Caki2 (cell line): ENCODE results near the gene CDKN2D. TPM values are rescaled to one million over a fixed set of nuclear protein-coding genes. Genes with fewer than 3 reads are reported as not detected.

Experiments
- DNase-seq: peaks from one replicate; pipeline ENCODE4 v3.0.0-alpha.2; 2015; ENCODE audit warnings: low read depth
- in situ Hi-C: cut with HindIII; loops from 2 replicates; pipeline ENCODE4 v1.10.0; 2016; ENCODE audit warnings: low sequenced_read_pairs, low pct_unique_long_range_greater_than_20kb, mixed read lengths
- total RNA-seq: library from RNA; depleted of rRNA; stranded (reverse); fragments of >200 nt; shearing (Covaris generic); gene quantifications from 2 replicates; pipeline ENCODE4 v1.2.3, GENCODE V29; 2014; ENCODE audit warnings: low replicate concordance; rRNA removed

CDKN2D gene
- 4.7 and 8.5 TPM in 2 replicates for total RNA-seq

DNA sequence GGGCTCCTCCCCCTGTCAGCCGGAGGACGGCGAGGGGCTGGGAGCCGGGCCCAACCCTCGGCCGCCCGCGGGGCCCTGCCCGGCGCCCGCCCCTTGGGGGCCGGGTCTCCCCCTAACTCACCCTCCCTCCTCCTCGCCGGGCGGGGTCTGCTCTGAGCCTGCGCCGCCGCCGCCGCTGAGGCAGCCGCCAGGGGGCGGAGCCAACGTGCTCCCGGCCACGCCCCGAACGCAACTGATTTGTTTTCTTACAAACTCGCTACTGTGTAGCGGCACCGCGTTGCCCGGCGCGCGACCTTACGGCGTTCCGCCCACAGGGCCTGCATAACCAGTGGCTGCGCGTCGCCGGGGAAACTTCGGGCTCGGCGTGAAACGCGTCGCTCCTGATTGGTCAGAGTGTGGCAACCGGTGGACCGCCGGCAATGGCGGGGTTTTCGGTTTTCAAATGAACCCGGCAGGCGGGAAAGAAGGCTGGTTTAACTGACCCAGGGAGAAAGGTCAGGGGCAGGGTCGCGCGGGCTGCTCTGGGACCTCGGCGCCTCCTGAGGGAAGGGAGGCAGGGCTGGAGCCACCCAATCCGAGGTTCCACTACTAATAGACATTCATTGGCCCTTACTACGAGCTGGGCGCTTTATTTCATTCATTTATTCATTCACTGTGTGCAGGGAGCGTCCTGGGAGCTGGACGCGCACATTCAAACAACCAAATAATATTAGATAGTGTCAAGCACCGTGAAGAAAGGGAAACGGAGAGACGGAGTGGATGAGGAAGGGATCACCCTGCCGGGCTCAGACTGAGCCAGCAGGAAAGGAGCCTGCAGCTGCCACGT lies at the start of gene CDKN2D:
CDKN2D (minus strand) TSS at position 154 of the 826 bp plus-strand sequence. CDS start 326 bp downstream, outside the sequence.
- in situ Hi-C loops, result no loop called here
- peak; percentile 97 for DNase-seq

DNA sequence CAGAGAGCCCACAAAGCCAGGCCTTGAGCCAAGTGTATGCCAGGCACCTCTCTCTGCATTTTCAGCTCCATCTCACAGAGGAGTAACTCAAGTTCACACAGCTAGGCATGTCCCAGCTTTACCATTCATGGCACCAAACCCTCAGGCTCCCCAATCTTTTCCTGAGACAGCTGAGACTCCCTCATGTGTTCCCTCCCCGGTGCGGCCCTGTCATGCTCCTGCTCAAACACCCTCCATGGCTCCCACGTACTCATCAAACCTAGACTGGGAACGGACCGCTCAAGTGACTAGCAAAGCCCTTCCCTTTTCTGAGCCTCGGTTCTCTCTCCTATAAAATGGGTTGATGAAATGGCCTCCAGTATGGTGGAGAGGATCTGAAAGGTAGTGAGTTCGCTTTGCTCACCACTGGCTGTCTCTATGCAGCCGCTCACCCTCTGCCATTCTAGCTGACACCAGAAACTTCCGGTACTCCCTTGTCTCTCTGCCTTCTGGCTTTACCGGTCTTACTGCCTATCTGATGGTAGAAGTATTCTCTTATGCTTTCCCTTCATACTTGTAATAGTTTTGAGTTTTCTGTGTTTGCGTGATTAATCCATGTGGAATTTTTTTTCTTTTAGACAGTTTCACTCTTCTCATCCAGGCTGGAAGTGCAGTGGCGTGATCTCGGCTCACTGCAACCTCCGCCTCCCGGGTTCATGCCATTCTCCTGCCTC lies 48.8 kb upstream of the CDKN2D start:
- in situ Hi-C loops, result no loop called here
- no peak for DNase-seq

DNA sequence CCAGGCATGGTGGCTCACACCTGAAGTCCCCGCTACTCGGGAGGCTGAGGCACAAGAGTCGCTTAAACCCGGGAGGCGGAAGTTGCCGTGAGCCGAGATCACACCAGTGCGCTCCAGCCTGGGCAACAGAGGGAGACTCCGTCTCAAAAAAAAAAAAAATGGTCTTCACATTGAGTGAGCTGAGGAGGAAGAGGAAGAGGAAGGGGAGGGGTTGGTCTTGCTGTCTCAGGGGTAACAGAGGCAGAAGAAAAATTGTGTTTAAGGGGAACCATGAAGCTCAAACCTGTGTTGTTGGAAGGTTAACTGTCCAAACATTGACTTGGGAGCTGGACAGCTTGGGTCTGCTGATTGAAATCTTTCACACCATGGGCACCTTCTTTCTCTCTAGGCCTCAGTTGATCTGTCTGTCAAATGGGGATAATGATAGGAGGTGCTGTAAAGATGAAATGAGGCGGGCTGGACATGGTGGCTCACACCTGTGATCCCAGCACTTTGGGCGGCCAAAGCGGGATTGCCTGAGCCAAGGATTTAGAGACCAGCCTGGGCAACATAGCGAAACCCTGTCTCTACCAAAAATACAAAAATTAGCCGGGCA lies 46.7 kb upstream of the CDKN2D start:
- no peak for DNase-seq
- in situ Hi-C loops, result no loop called here

DNA sequence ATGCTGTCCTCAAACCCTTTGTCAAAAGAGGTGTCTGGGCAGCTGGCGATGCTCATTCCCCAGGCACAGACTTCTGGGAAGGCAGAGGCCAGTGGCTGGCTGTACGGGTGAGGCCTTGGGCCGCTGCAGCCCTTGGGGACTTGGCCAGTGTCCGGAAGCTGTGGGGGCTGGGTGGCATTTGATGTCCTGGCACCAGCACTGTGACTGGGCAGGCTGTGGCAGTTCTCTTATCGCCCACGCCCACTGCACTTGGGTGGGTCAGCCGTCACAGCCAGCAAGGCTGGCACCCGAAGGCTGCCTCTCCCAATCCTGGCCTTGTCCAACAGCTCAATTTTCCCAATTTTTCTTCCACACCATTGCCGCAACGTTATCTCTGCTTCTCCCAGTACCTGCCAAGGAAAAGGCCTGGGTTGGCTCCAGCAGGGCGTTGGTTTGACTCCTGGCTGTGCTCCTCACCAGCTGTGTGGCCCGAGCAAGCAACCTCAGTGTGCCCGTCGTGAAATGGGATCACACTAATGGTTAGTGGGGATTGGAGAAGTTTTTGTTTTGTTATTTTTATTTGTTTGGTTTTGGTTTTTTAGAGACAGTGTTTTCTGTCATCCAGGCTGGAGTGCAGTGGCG lies 43.8 kb upstream of the CDKN2D start:
- in situ Hi-C loops, result no loop called here
- DNase-seq, result no peak

DNA sequence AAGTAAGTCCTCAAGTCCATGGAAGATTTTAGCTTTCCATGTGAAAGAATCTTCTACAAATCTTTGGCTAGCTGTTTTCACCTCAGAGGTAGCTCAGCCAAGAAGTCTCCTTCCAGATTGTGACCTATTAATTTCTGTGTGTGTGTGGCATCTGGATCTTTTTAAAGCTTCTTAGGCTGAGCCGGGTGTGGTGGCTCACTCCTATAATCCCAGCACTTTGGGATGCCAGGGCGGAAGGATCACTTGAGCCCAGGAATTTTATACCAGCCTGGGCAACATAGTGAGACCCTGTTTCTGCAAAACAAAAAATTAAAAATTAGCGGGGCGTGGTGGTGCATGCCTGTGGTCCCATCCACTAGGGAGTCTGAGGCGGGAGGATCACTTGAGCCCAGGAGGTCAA lies 43.1 kb upstream of the CDKN2D start:
- in situ Hi-C loops, result no loop called here
- no peak for DNase-seq

DNA sequence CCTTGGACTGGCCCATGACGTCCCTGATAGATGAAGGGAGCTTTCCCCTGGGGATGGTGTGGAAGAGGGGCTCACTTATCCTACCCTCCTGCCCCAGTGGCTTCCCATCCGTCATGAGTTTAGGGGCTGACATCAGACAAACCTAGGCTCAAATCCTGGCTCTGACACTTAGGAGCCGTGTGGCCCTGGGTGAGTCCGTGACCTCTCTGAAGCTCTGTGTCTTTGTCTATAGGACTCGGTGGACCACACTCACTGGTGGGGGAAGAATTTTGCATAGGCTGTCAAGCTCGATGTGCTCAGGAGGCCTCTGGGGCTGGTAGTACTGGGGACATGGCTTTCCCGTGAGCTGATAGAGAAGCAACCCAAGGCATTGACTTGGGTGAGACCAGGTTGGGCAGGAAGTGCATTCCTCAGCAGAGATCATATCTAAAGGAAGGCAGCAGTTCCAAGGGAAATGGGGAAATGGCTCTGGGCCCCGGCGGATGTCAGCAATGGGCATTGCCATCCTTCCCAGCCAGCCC lies 35.7 kb upstream of the CDKN2D start:
- DNase-seq, result no peak
- in situ Hi-C loops, result no loop called here

DNA sequence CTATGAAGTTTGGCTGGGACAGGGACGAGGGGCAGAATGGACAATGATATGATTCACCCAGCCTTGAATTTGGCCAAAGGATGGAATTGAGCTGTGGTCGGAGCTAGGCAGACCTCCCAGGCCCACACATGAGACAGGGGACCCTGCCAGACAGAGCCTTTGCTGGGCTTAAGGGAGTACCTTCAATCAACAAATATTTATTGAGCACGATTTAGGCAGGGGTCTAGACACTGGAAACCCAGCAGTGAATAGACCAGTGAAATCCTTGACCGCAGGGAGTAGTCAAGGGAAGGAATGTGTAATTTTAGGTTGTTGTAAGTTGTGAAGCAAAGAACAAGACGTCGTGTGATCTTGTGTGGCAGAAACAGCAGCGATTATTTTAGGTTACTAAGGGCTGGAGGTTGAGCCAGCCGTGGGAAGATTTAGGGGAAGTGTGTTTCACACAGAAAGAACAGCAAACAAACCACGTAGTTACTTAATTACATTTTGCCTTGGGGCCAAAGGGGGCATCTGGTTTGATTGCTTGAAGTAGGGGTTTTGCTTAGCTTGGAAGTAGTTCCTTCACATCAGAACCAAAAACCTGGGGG lies 35.2 kb upstream of the CDKN2D start:
- in situ Hi-C loops, result no loop called here
- no peak for DNase-seq

DNA sequence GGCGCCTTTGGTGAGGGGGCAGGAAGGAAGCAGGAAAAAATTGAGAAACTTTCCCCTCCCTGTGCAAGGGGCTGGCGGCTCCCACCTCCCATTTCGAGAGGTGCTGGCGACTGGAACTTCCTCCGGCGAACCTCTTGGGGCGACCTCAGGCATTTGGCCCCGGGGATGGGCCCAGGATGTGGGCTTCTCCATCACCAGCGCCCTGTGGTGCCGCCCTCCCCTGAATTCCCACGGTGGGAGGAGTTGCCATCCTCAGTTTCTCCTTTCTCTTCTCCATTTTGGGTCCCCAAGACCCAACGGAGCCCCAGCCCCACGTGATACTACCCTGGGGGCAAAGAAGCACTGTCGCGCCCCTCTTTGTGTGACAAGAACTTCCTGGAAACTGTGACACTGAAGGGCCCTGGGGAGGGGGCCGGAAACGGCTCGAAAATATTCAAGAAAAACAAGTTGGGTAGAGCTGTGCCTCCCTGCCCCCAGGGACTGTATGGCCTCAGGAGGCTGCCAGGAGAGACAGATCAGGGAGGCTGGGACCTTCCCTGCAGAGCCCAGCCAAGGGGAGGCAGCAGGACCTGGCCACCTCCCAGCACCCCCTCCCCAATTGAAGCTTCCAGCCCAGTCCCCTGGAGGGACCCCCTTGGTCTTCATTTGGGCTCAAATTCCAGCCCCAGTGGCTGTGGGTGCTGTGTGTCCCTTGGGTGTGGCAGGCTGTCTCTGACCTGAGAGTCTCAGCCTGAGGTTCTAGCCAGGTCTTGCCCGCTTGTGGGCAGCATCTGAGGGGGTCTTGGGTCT lies 34.5 kb upstream of the CDKN2D start:
- in situ Hi-C loops, result no loop called here
- no peak for DNase-seq

DNA sequence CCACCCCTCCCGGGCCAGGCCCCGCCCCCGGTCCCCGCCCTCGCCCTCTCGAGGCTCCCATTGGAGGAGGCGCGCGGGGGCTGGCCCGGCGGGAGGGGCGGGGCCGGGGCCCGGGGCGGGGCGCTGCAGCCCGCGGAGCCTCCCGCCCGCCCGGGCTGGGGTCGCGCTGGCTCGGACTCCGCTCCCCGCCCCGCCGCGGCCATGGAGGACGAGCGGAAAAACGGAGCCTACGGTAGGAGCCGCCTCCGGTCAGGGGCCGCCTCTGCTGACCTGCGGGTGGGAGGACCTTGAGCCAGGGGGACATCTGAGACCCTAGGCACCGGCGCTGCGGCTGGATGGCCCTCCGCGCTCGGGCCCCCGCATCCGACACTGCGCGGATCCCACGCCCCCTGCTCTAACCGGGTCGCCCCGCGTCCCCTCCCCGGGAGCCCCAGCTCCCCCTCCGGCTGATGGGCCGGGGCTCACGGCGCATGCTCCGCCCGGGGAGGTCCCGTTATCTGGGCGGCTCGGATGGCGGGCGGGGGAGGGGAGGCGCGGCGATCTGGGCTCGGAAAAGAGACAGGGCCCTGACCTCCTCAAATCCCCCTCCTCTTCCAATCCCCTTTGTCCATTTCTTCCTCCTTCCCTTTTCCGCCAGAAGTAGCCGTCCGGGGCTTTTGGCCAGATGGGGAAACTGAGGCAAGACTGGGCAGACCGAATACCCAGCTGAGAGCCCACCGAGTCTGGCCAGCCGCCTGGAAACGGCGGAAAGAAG lies 33.7 kb upstream of the CDKN2D start:
- no peak for DNase-seq
- in situ Hi-C loops, result no loop called here

DNA sequence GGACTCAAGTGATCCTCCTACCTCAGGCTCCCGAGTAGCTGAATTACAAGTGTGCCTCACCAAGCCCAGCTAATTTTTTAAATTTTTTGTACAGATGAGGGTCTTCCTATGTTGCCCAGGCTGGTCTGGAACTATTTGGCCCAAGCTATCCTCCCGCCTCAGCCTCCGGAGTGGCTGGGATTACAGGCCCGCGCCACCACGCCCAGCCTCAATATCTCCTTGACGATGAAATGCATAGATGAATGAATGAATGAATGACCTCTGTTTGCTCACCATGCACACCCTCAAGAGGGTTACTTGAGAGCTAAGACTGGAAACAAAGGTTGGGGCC lies 33.2 kb upstream of the CDKN2D start:
- DNase-seq, result no peak
- in situ Hi-C loops, result no loop called here

DNA sequence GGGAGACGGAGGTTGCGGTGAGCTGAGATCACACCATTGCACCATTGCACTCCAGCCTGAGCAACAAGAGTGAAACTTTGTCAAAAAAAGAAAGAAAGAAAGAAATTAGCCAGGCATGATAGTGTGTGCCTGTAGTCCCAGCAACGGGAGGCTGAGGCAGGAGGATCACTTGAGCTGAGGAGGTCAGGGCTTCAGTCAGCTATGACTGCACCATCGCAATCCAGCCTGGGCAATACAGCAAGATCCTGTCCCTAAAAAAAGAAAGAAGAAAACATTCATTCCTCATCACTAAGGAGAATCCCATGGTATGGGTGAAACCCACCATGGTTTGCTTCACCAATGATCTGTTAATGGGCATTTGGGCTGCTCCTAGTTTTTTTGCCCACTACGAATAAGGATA lies 31.4 kb upstream of the CDKN2D start:
- in situ Hi-C loops, result no loop called here
- no peak for DNase-seq

DNA sequence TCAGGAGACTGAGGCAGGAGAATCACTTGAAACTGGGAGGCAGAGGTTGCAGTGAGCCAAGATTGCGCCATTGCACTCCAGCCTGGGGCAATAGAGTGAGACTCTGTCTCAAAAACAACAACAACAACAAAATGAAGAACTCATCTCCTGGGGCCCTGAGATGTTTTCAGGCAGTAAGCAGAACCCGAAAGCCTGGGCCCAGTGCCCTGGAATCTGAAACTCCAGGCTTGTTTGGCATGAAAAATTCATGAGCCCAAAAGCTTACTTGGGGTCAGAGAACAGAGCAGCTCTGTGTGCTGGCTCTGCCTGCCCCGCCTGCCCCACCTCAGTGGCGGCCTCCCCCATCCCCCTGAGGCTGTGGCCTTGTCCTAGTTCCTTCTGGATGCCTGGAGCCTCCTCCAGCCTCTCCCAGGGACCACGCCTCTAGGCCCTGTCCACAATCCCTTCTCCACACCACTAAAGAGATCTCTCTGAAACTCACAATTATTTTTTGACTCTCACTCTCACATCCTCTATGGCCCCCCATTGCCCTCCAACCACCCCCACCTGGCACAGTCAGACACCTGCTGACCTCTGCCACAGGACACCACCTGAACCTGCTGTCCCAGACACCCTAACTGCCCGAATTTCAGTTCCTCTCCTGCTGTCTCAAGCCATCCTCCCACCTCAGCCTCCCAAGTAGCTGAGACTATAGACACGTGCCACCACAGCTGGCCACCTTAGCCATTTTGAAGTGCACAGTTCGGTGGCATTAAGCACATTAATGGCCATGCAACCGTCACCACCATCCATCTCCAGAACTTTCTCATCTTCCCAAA lies 25.2 kb upstream of the CDKN2D start:
- no peak for DNase-seq
- in situ Hi-C loops, result no loop called here

DNA sequence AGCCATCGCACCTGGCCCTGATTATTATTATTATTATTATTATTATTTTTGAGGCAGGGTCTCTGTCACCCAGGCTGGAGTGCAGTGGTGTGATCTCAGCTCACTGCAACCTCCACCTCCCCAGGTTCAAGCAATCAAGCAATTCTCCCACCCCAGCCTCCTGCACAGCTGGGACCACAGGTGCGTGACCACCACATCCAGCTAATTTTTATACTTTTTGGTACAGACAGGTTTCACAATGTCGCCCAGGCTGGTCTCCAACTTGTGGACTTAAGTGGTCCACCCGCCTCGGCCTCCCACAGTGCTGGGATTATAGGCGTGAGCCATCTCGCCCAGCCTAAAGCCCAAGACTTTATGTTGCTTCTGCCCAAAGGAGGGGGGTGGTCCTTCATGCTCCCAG lies 24.4 kb upstream of the CDKN2D start:
- no peak for DNase-seq
- in situ Hi-C loops, result no loop called here

DNA sequence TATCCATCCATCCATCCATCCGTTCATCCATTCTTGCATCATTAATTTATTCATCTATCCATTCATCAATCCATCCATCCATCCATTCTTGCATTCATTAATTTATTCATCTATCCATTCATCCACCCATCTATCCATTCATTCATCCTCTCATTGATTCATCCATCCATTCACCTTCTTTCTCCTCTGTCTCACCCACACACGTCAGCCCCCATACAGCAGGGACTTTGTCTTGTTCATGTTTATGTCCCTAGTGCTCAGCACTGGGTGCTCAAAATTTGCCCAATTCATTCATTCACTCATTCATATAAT lies 19.0 kb upstream of the CDKN2D start:
- DNase-seq, result no peak

DNA sequence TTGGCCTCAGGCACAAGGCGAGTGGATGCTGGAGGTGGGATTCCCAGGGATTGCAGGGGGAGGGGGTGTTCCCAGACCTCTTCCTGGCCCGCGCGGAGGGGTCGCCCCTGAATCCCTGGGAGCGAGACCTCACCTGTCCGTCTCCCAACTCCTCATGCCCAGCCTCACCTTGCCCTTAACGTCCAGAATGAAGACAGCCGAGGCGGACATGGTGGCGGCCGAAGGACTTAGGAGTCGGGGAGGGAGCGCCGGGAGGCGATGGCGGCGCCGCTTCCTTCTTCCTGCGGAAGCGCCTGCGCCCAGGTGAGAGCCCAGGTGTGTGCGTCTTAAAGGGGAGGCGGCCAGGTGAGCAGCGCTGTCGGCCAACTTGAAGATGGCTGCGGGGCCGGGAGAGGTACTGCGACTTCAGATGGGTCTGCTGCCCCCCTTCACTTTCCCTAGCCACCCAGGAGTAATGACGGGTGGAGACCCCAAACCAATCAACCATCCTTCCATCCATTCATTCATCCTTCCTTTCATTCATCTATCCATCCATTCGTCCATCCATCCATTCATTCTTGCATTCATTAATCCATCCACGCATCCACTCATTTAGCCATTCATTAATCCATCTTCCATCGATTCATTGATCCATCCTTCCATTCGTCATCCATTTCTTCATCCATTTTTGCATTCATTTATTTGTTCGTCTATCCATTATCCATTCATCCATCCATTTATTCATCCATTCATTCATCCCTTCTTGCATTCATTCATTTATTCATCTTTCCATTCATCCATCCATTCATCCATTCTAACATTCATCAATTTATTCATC lies 18.5 kb upstream of the CDKN2D start, which contains the start of gene AP1M2:
AP1M2 (minus strand) TSS at position 291 of the 817 bp plus-strand sequence; CDS start at position 210, 81 bp downstream.
- in situ Hi-C loops, result no loop called here
- no peak for DNase-seq

More for the DNA sequence above, 19.0 kb upstream of the CDKN2D start:
- in situ Hi-C loops, result no loop called here

DNA sequence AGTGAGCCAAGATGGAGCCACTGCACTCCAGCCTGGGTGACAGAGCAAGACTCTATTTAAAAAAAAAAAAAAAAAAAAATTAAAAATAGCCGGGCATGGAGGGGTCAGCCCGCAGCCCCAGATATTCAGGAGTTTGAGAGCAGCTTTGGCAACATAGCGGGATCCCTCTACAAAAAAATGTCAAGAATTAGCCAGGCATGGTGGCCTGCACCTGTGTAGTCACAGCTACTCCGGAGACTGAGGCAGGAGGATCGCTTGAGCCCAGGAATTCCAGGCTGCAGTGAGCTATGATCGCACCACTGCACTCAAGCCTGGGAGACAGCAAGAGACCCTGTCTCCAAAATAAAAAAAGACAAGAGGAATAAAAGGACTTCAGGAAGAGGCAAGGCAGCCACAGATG lies 17.6 kb upstream of the CDKN2D start:
- no peak for DNase-seq
- in situ Hi-C loops, result no loop called here
